Peyer's patch (tissue), 4 donors: ENCODE measurements around the gene SLC25A13. TPM values are rescaled to one million over a fixed set of nuclear protein-coding genes. Genes with fewer than 3 reads are reported as not detected.

Experiments
- DNase-seq, 3 donors: peaks; one replicate each; pipeline ENCODE4 v3.0.0-alpha.2; 2017 to 2019
- H3K27ac ChIP-seq, 4 donors: fragments of 200-600 bp; sonication (generic); one replicate each; pipeline ENCODE4 v1.5.1; 2016 to 2019
- H3K27me3 ChIP-seq, 2 donors: fragments of 200-600 bp; sonication (generic); one replicate each; pipeline ENCODE4 v1.5.1; 2019
- H3K36me3 ChIP-seq, 3 donors: fragments of 200-600 bp; sonication (generic); one replicate each; pipeline ENCODE4 v1.5.1; 2016 to 2019
- H3K4me1 ChIP-seq, 4 donors: fragments of 200-600 bp; sonication (generic); one replicate each; pipeline ENCODE4 v1.5.1; 2016 to 2019
- H3K4me3 ChIP-seq, 4 donors: fragments of 200-600 bp; sonication (generic); 1 replicate in 3 of 4; 2 replicates in 1 of 4; pipeline ENCODE4 v1.5.1; 2016 to 2019; ENCODE audit warnings: mild to moderate bottlenecking in 1 of 4
- H3K9me3 ChIP-seq, 4 donors: fragments of 200-600 bp; sonication (generic); one replicate each; pipeline ENCODE4 v1.5.1; 2016 to 2019; ENCODE audit warnings: mild to moderate bottlenecking in 1 of 4
- CTCF ChIP-seq, 6 experiments: fragments of 450-650 bp in 4 of 6; fragments of 200-600 bp in 2 of 6; sonication (generic) in 1 of 6; IDR thresholded peaks; one replicate each; pipeline ENCODE4 v1.5.1; 2017 to 2019; ENCODE audit warnings: antibody characterized with exemption in 6 of 6, mild to moderate bottlenecking in 3 of 6, moderate library complexity in 1 of 6
- POLR2A ChIP-seq, 2 donors: fragments of 450-650 bp; IDR thresholded peaks; one replicate each; pipeline ENCODE4 v1.5.1; 2017; ENCODE audit warnings: antibody characterized with exemption in 2 of 2, mild to moderate bottlenecking in 2 of 2, moderate library complexity in 2 of 2
- total RNA-seq, 4 donors: library from RNA; depleted of rRNA; stranded (reverse); fragments of >200 nt; gene quantifications; one replicate each; pipeline ENCODE4 v1.1.0, GENCODE V29; 2016

Gene SLC25A13
- total RNA-seq, 4 donors from 2014 or later, result 16.5 to 87.8 (median 60.3) TPM

GRCh38 chr7:96152706-96153105 lies 169.2 kb downstream of the SLC25A13 start:
- no peak overlapping the region for H3K27ac ChIP-seq
- H3K4me3 ChIP-seq, result no peak overlapping the region
- H3K27me3 ChIP-seq, result no peaks in the 10 kb centered on the region
- no peak for TF ChIP-seq POLR2A (IDR thresholded peaks at IDR 0.05)
- no peak for TF ChIP-seq CTCF (IDR thresholded peaks at IDR 0.05)
- H3K36me3 ChIP-seq, result peaks cover 0 to 25% (median 0%) of the 10 kb centered on the region in 3 donors
- H3K9me3 ChIP-seq, result no peaks in the 10 kb centered on the region
- DNase-seq, result no peak
- H3K4me1 ChIP-seq, result no peaks in the 10 kb centered on the region

- TF ChIP-seq POLR2A (IDR thresholded peaks at IDR 0.05), result no peak
- TF ChIP-seq CTCF (IDR thresholded peaks at IDR 0.05), result no peak
- no peak for DNase-seq
Measured at GRCh38 chr7:96151889-96152288, 170.0 kb downstream of the SLC25A13 start.

GRCh38 chr7:96144260-96144526 lies 177.7 kb downstream of the SLC25A13 start:
- Histone ChIP-seq H3K27me3 (no peaks in the 10 kb centered on the region), H3K4me1 (no peaks in the 10 kb centered on the region), H3K4me3 (no peak overlapping the region), H3K9me3 (no peaks in the 10 kb centered on the region), H3K27ac (no peak overlapping the region), H3K36me3 (peaks cover 0 to 26% (median 0%) of the 10 kb centered on the region in 3 donors)
- DNase-seq, result no peak
- TF ChIP-seq POLR2A (IDR thresholded peaks at IDR 0.05), result no peak

More at GRCh38 chr7:96151889-96152288, 170.0 kb downstream of the SLC25A13 start:
- H3K4me3 ChIP-seq, result no peak overlapping the region
- no peaks in the 10 kb centered on the region for H3K4me1 ChIP-seq
- peaks cover 0 to 17% (median 0%) of the 10 kb centered on the region in 3 donors for H3K36me3 ChIP-seq
- H3K27me3 ChIP-seq, result no peaks in the 10 kb centered on the region
- H3K27ac ChIP-seq, result no peak overlapping the region
- no peaks in the 10 kb centered on the region for H3K9me3 ChIP-seq

- DNase-seq, result no peak
- TF ChIP-seq CTCF (IDR thresholded peaks at IDR 0.05), result no peak
- no peak for TF ChIP-seq POLR2A (IDR thresholded peaks at IDR 0.05)
- Histone ChIP-seq H3K27me3 (no peaks in the 10 kb centered on the region), H3K36me3 (peaks cover 0 to 26% (median 0%) of the 10 kb centered on the region in 3 donors), H3K9me3 (no peaks in the 10 kb centered on the region), H3K4me3 (no peak overlapping the region), H3K4me1 (no peaks in the 10 kb centered on the region), H3K27ac (no peak overlapping the region)
Measured at GRCh38 chr7:96143495-96144259, 178.2 kb downstream of the SLC25A13 start.

- Histone ChIP-seq H3K9me3 (no peaks in the 10 kb centered on the region), H3K36me3 (peaks cover 0 to 15% (median 0%) of the 10 kb centered on the region in 3 donors), H3K27ac (no peak overlapping the region), H3K27me3 (no peaks in the 10 kb centered on the region), H3K4me3 (no peak overlapping the region), H3K4me1 (no peaks in the 10 kb centered on the region)
- no peak for DNase-seq
- no peak for TF ChIP-seq CTCF (IDR thresholded peaks at IDR 0.05)
- TF ChIP-seq POLR2A (IDR thresholded peaks at IDR 0.05), result no peak
Measured at GRCh38 chr7:96136600-96137239, 185.2 kb downstream of the SLC25A13 start.

- Histone ChIP-seq H3K36me3 (peaks cover 0 to 27% (median 0%) of the 10 kb centered on the region in 3 donors), H3K27ac (no peak overlapping the region), H3K27me3 (no peaks in the 10 kb centered on the region), H3K4me1 (no peaks in the 10 kb centered on the region), H3K4me3 (no peak overlapping the region), H3K9me3 (no peaks in the 10 kb centered on the region)
- DNase-seq, result no peak
- TF ChIP-seq POLR2A (IDR thresholded peaks at IDR 0.05), result no peak
- TF ChIP-seq CTCF (IDR thresholded peaks at IDR 0.05), result no peak
Measured at GRCh38 chr7:96135241-96135640, 186.7 kb downstream of the SLC25A13 start.
